ENCODE data around the gene BTBD2. TPM values are rescaled to one million over a fixed set of nuclear protein-coding genes. Genes with fewer than 3 reads are reported as not detected.

The BTBD2 gene
- total RNA-seq, 2 donors from 2014 or later: 54.8 to 55.9 TPM

DNA sequence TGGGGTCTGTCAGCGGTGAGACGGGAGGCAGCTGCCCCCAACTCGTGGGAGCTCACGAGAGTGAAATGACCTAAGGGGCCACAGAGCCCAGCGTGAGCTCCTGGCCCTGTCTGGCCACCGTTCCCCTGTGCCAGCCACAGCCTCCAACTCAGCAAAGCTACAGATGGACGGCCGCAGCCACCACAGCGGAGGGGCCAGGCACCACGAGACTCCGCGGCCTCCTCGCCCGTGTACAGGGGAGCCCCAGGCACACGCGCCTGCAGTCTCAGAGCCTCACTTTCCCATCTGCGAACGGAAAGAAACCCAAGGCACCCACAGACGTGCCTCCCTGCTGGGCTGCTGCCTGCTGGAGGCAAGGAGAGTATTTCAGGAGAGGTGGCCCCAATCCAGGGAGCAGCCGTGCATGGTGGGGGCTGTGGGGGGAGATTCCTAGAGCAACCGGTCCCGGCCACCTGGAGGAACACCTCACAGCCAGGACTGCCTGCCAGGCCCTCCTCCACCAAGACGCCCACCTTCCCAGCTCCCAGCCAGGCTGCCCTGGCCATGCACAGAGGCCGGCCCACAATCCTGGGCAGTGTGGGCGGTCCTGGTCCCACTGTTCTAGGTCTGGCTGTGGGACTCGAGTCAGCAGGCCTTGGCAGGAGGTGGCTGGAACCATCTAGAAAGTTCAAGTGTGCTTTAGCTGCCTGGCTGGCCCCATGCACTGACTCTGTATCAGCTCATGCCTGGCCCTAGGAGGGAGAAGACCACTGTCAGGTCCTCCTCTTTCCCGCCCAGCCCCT lies 33.6 kb upstream of the BTBD2 start:
- no peaks in the 10 kb centered on the region for H3K27me3 ChIP-seq
- H3K36me3 ChIP-seq: peaks cover 29% of the 10 kb centered on the region
- H3K4me3 ChIP-seq: peak overlapping the region; percentile 88 to 95
- H3K27ac ChIP-seq: peak overlapping the region; percentile 98 to 99
- H3K9me3 ChIP-seq: no peaks in the 10 kb centered on the region
- peaks cover 0 to 77% of the 10 kb centered on the region in 2 donors for H3K4me1 ChIP-seq
- TF ChIP-seq, protein P1, sequence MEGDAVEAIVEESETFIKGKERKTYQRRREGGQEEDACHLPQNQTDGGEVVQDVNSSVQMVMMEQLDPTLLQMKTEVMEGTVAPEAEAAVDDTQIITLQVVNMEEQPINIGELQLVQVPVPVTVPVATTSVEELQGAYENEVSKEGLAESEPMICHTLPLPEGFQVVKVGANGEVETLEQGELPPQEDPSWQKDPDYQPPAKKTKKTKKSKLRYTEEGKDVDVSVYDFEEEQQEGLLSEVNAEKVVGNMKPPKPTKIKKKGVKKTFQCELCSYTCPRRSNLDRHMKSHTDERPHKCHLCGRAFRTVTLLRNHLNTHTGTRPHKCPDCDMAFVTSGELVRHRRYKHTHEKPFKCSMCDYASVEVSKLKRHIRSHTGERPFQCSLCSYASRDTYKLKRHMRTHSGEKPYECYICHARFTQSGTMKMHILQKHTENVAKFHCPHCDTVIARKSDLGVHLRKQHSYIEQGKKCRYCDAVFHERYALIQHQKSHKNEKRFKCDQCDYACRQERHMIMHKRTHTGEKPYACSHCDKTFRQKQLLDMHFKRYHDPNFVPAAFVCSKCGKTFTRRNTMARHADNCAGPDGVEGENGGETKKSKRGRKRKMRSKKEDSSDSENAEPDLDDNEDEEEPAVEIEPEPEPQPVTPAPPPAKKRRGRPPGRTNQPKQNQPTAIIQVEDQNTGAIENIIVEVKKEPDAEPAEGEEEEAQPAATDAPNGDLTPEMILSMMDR (IDR thresholded peaks at IDR 0.05): no peak
- no peak for DNase-seq (ENCODE audit: low spot score)

DNA sequence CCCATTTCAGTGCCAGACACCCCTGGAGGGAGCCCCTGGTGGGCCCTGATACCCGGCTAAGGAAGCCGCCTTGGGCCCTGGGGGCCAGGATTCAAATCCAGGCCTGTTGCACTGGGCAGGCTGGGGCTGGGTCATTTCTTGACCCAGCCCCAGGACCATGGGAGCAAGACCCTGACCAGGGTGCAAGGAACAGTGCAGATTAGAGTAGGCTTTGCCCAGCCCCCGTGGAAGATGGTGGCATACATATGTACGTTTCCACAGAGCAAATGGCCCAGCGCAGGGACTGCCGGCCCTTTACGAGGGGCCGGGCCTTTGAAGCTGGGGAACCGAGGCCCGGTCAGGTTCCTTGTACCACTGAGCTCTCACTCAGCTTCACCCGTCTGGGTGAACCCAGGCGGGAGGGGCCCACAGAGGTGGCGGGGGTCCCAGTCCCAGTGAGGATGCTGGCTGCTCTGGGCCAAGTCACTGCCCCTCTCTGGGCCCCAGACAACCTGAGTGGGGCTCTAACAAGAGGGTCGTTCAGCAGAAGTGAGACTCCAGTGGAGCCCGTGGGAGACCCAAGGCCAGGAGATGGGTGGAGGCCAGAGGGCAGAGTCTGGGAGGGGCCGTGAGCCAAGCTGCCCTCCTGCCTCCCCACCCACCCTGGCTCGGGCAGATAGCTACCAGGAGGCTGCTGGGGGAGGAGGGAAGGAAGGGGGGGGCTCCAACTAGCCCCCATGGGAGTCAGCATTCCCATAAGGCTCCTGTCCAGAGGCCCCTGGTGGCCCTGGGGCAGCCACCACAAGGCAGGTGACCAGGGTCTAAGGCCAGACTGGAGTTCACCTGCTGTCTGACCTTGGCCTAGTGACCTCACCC lies 32.8 kb upstream of the BTBD2 start:
- TF ChIP-seq, protein P1 (IDR thresholded peaks at IDR 0.05): no peak
- no peaks in the 10 kb centered on the region for H3K27me3 ChIP-seq
- H3K36me3 ChIP-seq: peaks cover 32% of the 10 kb centered on the region
- peak overlapping the region; percentile 98 to 99 for H3K27ac ChIP-seq
- no peak for DNase-seq (ENCODE audit: low spot score)
- H3K4me3 ChIP-seq: peak overlapping the region; percentile 88 to 95
- H3K4me1 ChIP-seq: peaks cover 0 to 78% of the 10 kb centered on the region in 2 donors
- H3K9me3 ChIP-seq: no peaks in the 10 kb centered on the region

DNA sequence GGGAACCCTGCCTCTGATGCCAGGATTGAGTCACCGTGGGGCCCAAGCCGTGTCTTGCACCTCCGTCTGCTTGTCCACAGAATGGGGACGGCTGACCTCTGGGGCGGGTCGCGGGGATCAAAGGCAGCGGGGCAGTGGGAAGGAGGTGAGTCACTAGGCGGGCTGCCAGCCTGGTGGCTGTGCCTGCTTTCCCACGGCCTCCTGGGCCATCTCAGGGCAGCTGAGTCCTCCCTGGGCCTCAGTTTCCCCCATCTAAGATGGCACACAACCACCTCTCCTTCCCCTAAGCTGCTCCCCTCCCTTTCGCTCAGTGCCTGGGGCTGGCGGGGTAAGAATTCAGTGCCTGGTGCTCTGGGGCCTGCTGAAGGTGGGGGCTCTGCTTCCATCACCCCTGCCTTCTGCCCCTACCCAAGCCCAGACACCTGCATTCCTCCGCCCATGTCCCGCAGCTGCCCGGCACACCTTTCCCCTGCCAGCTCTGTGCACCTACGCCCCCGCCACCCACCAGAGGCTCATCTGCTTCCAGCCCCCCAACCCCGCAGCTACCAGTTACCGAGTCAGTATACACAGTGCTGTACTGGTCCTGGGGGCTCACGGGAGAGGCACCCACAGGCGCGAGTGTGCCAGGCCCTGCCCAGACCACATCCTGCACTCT lies 32.1 kb upstream of the BTBD2 start:
- no peak for DNase-seq (ENCODE audit: low spot score)
- TF ChIP-seq, protein P1 (IDR thresholded peaks at IDR 0.05): no peak
- H3K27me3 ChIP-seq: no peaks in the 10 kb centered on the region
- peak overlapping the region; percentile 98 to 99 for H3K27ac ChIP-seq
- H3K4me3 ChIP-seq: no peak overlapping the region
- no peaks in the 10 kb centered on the region for H3K9me3 ChIP-seq
- H3K4me1 ChIP-seq: peaks cover 0 to 85% of the 10 kb centered on the region in 2 donors
- peaks cover 39% of the 10 kb centered on the region for H3K36me3 ChIP-seq

DNA sequence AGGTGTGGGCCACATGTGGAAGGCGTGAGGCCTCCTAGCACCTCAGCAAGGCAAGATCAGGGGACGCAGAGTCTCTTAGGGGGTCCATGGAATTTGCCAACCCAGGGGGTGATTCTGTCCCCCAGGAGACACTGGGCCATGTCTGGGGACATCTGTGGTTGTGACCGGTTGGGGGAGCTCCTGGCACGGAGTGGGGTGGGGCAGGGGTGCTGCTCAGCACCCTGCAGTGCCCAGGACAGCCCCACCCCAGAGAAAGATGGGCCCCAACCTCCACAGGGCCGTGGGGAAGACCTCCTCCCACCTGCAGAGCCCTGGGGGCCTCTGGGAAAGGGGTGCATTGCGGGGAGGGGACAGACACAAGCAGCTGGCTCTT lies 31.5 kb upstream of the BTBD2 start:
- Histone ChIP-seq H3K9me3 (no peaks in the 10 kb centered on the region), H3K4me3 (no peak overlapping the region), H3K4me1 (peaks cover 0 to 84% of the 10 kb centered on the region in 2 donors), H3K27me3 (no peaks in the 10 kb centered on the region), H3K36me3 (peaks cover 44% of the 10 kb centered on the region), H3K27ac (peak overlapping the region; percentile 98 to 99)
- TF ChIP-seq, protein P1 (IDR thresholded peaks at IDR 0.05): no peak
- DNase-seq (ENCODE audit: low spot score): no peak

DNA sequence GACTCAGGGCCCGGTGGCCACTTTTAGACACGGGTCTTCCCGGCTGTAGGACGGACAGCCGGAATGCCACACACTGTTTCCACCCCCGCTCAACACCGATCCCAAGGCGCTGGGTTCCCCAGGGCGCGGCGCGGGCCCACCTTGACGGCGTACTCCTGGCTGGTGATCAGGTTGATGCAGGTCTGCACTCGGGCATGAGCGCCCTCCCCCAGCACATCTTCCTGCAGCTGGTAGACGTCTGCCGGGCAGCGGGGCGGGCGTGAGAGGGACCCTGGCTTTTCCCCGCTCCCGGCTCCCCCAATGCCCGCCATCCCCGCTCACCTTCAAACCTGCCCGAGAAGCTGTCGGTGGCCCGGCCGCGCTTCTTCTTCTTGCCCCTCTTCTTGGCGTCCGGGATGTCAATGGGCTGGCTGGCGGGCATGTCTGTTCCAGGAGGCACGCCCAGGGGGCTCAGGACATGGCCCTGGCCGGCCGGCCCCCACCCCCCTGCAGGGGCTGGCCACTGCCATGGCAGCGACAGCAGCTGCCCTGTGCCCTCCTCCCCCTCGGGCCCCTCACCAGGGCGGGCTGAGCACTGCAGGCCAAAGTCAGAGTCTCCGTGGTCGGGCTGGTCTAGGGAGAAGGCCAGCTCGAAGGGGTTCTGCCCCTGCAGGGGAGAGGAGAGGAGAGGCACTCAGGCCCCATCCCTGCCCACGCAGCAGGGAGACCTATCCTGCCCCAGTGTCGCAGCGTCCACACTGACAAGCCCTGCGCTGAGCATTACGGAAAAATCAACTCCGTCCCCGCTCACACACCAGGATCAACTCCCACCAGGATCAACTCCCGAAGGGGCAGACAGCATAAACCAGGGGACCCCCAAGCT lies 30.8 kb upstream of the BTBD2 start:
- peak overlapping the region; percentile 98 to 99 for H3K27ac ChIP-seq
- H3K27me3 ChIP-seq: no peaks in the 10 kb centered on the region
- H3K4me3 ChIP-seq: no peak overlapping the region
- H3K36me3 ChIP-seq: peaks cover 49% of the 10 kb centered on the region
- H3K4me1 ChIP-seq: peaks cover 0 to 83% of the 10 kb centered on the region in 2 donors
- DNase-seq (ENCODE audit: low spot score): no peak
- no peaks in the 10 kb centered on the region for H3K9me3 ChIP-seq
- TF ChIP-seq, protein P1 (IDR thresholded peaks at IDR 0.05): no peak

All from right atrium auricular region (tissue), 2 donors.